Choroid plexus epithelial cell (primary cell): ENCODE results near the gene NKAIN2.
"Not testable (repeated sequence)": the region's sequence is repeated elsewhere in the genome, so short reads cannot be mapped to it uniquely, and the experiment has no call there.

Experiments
- DNase-seq: peaks from one replicate; pipeline ENCODE4 v3.0.0-alpha.2; 2010; ENCODE audit warnings: low read depth
- H3K4me3 ChIP-seq: 2 replicates; pipeline ENCODE4 v1.5.1; 2011; ENCODE audit warnings: low read depth, mild to moderate bottlenecking, control low read depth, low read length, moderate library complexity
- TF ChIP-seq, protein P1 (sequence below): conservative IDR thresholded peaks from 2 replicates; pipeline ENCODE4 v1.5.1; 2011; ENCODE audit warnings: low read depth, mild to moderate bottlenecking, control low read depth, inconsistent platforms, low read length, moderate library complexity

Gene NKAIN2

DNA sequence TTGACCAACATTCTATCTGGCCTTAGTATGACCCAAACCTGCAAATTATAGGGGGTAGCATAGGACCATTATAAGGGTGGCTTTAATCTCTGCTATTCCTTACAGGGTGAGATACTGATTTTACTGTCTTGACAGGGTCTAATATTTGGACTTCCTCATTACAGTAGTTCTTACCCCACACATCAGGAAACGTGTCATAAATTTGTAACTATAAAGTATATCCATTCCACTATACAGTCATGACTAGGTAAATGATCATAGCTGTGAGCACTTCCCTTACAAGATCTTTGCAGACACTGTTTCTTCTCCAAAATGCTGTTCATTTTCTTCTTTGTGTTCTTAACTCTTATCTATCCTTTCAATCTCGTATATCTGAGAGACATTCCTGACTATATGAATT lies 639.9 kb downstream of the NKAIN2 start:
- H3K4me3 ChIP-seq, result no peak overlapping the region
- TF ChIP-seq, protein P1, sequence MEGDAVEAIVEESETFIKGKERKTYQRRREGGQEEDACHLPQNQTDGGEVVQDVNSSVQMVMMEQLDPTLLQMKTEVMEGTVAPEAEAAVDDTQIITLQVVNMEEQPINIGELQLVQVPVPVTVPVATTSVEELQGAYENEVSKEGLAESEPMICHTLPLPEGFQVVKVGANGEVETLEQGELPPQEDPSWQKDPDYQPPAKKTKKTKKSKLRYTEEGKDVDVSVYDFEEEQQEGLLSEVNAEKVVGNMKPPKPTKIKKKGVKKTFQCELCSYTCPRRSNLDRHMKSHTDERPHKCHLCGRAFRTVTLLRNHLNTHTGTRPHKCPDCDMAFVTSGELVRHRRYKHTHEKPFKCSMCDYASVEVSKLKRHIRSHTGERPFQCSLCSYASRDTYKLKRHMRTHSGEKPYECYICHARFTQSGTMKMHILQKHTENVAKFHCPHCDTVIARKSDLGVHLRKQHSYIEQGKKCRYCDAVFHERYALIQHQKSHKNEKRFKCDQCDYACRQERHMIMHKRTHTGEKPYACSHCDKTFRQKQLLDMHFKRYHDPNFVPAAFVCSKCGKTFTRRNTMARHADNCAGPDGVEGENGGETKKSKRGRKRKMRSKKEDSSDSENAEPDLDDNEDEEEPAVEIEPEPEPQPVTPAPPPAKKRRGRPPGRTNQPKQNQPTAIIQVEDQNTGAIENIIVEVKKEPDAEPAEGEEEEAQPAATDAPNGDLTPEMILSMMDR, result no peak
- DNase-seq, result no peak

DNA sequence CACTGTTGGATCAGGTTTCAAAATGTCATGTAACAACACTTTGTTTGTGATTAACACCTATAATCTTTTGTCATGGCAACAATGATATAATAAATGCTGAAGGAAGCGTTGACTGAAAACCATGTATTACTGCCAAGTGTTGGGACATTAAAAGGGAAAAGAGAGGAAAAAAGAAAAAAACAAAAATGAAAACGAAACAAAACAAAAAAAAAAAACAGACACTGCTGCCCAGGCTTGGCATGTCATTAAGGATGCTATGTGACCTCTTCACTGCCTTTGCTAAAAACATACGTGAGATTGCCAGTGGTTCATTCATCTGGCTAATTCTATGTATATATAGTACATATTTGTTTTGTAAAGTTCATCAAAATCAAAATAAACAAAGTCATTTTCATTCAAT lies 641.9 kb downstream of the NKAIN2 start:
- TF ChIP-seq, protein P1, result no peak
- no peak overlapping the region for H3K4me3 ChIP-seq
- DNase-seq, result no peak

DNA sequence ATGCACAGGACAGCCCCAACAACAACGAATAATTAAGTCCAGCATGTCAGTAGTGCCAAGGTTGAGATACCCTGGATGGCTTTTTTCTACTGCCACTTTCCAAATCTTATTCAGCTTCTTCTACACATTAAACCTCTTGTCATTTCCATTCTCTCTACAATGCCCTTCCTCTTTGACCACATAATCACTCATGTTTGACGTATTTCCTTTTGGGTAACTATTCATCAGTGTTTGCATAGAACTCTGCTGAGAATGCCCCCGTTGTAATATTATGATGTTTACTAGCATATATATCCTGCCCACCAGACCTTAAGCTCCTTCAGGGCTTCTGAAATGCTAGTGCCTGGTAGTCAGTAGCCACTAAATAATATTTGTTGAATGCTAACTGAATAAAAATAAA lies 643.3 kb downstream of the NKAIN2 start:
- TF ChIP-seq, protein P1, result no peak
- DNase-seq, result no peak
- H3K4me3 ChIP-seq, result no peak overlapping the region

DNA sequence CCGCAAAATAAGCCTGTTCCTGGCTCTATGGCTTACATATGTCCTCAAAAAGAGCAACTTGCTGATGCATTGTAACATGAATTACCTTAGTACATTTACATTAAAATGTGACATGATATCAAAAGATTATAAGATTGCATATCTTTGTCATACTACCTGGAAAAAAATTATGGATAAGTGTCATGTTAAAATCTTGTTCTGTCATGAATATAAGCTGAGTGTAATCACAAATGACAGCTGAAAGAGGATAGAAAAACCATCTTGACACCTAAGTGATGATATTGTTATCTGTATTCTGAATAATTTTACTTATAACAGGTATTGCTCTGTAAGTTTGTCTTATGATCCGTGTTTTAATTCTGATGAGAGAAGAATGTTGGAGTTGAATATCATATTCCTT lies 655.6 kb downstream of the NKAIN2 start:
- no peak overlapping the region for H3K4me3 ChIP-seq
- no peak for DNase-seq
- TF ChIP-seq, protein P1, result no peak

DNA sequence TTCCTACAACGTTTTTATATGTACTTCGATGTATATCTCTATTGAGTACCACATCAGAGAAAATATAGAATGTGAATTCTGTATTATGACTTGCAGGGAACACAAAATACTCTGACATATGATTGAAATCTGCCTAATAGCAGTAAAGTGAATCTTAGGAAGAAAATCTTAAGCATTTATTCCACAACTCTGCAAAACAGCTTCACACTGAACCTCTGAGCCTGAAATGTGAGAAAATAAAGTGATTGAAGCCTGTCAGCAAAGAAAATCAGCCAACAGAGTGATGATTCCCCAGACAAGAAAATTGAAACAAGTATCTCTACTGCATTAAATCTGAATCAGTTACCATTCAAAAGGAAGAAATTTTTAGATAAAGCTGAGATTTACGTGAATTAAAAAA lies 659.1 kb downstream of the NKAIN2 start:
- TF ChIP-seq, protein P1, result no peak
- DNase-seq, result no peak
- H3K4me3 ChIP-seq, result no peak overlapping the region

DNA sequence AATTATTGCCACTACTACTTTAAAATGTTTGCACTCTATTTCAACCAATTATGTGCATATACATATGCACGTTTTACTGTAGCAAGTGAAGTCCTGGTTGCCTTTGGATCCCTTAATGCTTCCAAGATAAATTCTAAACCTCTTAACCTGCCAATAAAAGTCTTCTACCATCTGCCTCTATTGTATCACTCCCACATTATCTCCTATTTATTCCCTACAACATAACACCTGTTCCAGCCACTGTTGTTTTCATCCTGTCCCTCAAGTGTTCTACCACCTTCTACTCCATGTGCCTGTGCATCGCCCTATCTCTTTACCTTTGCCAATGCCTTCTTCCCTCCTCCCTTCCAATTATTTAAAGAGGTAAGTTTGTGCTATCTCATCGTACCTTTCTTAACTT lies 659.6 kb downstream of the NKAIN2 start:
- TF ChIP-seq, protein P1, result no peak
- no peak for DNase-seq

DNA sequence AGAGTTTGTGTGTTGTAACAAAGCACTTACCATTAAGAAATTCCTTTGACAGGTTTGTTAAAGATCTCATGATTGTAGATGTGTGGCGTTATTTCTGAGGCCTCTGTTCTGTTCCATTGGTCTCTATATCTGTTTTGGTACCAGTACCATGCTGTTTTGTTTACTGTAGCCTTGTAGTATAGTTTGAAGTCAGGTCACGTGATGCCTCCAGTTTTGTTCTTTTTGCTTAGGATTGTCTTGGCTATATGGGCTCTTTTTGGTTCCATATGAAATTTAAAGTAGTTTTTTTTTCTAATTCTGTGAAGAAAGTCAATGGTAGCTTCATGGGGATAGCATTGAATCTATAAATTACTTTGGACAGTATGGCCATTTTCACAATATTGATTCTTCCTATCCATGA lies 660.9 kb downstream of the NKAIN2 start:
- H3K4me3 ChIP-seq, DNase-seq: not testable (repeated sequence)

More for the DNA sequence above, 659.6 kb downstream of the NKAIN2 start:
- no peak overlapping the region for H3K4me3 ChIP-seq

DNA sequence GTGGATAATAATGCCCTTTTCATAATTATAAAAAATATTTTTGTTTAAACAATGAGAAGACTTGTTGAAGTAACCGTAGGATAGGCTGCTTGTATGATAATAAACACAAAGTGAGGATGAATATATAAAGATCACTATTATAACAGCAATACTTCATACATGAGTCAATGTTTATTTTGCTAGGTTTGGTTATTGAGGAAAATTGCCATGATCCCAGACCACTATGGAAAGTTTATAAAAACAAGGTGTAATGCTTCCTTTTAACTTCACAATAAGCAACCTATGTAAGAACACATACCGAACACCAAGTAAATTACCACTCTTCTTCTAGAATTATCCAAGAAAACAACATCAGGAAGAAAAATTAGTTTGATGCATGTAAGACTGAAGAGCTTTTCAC lies 663.3 kb downstream of the NKAIN2 start:
- DNase-seq, result peak; percentile 39

More for the DNA sequence above, 663.3 kb downstream of the NKAIN2 start:
- H3K4me3 ChIP-seq, result no peak overlapping the region
- TF ChIP-seq, protein P1, result no peak
